Measurements from ENCODE around the gene PGM3. TPM values are rescaled to one million over a fixed set of nuclear protein-coding genes. Genes with fewer than 3 reads are reported as not detected.

Gene PGM3
- total RNA-seq, 1 donor from 2014 or later: 12.0 TPM

- ATAC-seq (ENCODE audit: poor library complexity) (no peak), DNase-seq (no peak)
- intact Hi-C loops (cut with DNase I): no loop called here
Measured at GRCh38 chr6:83132121-83132520, 60.9 kb downstream of the PGM3 start.

- DNase-seq (no peak), ATAC-seq (ENCODE audit: poor library complexity) (no peak)
- intact Hi-C loops (cut with DNase I): no loop called here
Measured at GRCh38 chr6:83127976-83128375, 65.1 kb downstream of the PGM3 start.

GRCh38 chr6:83127258-83127657, 65.8 kb downstream of the PGM3 start:
- no peak for ATAC-seq (ENCODE audit: poor library complexity)
- DNase-seq: no peak
- intact Hi-C loops (cut with DNase I): no loop called here

GRCh38 chr6:83126807-83127206, 66.3 kb downstream of the PGM3 start:
- no peak for DNase-seq
- no peak for ATAC-seq (ENCODE audit: poor library complexity)
- intact Hi-C loops (cut with DNase I): no loop called here

GRCh38 chr6:83126223-83126622, 66.8 kb downstream of the PGM3 start:
- no peak for DNase-seq
- no peak for ATAC-seq (ENCODE audit: poor library complexity)
- intact Hi-C loops (cut with DNase I): no loop called here

- intact Hi-C loops (cut with DNase I): no loop called here
- DNase-seq (no peak), ATAC-seq (ENCODE audit: poor library complexity) (no peak)
Measured at GRCh38 chr6:83125425-83125824, 67.6 kb downstream of the PGM3 start.

- no peak for ATAC-seq (ENCODE audit: poor library complexity)
- no peak for DNase-seq
- intact Hi-C loops (cut with DNase I): no loop called here
Measured at GRCh38 chr6:83124553-83124952, 68.5 kb downstream of the PGM3 start.

- intact Hi-C loops (cut with DNase I): no loop called here
- ATAC-seq (ENCODE audit: poor library complexity): no peak
- DNase-seq: no peak
Measured at GRCh38 chr6:83119742-83120300, 73.2 kb downstream of the PGM3 start.

- ATAC-seq (ENCODE audit: poor library complexity) (no peak), DNase-seq (no peak)
- intact Hi-C loops (cut with DNase I): no loop called here
Measured at GRCh38 chr6:83117802-83118201, 75.3 kb downstream of the PGM3 start.

Other genes starting within 250 kb of the PGM3 start
- gene UBE3D, start 127.4 kb downstream of the PGM3 start, total RNA-seq: 2.7 TPM
- 13.0 TPM for gene DOP1A, start 125.6 kb downstream of the PGM3 start, total RNA-seq
- gene RWDD2A, start 92 bp upstream of the PGM3 start, total RNA-seq: 2.8 TPM
- 24.7 TPM for gene ME1, start 237.8 kb upstream of the PGM3 start, total RNA-seq